Hindlimb muscle (tissue), 1 donor: ENCODE data around the gene NFATC4. TPM values are rescaled to one million over a fixed set of nuclear protein-coding genes. Genes with fewer than 3 reads are reported as not detected.
A peak's percentile ranks its signal among the peaks of the same experiment; 100 is the strongest.
"Not testable (repeated sequence)": the region's sequence is repeated elsewhere in the genome, so short reads cannot be mapped to it uniquely, and the experiment has no call there.

Experiments used
- DNase-seq: peaks from one replicate; pipeline ENCODE4 v3.0.0-alpha.2; 2013
- polyA plus RNA-seq: library from polyadenylated mRNA; unstranded; fragments of 120-200 nt; gene quantifications from one replicate; pipeline ENCODE4 v1.2.1, GENCODE V29; 2013; ENCODE audit not compliant: insufficient read length

The NFATC4 gene
- polyA plus RNA-seq, result 34.8 TPM

DNA sequence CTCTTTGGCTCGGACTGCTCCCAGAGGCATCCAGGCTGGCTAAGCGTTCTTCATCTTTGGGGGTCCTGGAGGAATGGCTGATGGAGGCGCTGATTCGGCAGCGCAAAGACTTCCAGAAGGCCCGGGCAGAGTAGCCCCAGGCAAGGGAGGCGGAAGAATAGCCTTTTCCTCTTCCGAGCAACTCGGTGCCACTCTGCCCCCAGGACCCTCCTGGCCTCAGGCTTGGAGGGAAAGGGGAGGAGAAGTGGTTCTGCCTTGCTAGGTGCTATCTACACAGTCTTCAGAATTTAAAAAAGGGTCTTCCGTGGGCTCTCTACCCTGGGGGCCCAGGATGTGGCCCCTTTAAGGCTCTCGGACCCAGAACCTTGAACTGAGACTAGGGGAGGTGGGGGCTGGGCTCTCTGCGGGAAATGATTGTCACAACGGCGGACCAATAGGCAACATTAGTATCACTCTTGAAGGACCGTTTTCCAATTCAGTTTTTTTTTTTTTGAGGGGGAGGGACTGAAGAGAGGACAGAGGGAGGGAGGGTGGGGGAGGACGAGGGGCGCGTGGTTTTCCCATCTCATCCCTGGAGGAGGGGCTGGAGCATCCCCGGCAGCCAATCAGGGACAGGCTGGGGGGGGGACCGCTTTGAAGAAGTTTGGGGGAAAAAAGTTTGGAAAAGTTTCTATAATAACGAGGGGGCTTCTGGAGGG is at the start of gene NFATC4:
Gene NFATC4 (plus strand): TSS at position 671 of the 698 bp plus-strand sequence. CDS start 157 bp downstream, outside the sequence.
- peak; percentile 92 for DNase-seq

DNA sequence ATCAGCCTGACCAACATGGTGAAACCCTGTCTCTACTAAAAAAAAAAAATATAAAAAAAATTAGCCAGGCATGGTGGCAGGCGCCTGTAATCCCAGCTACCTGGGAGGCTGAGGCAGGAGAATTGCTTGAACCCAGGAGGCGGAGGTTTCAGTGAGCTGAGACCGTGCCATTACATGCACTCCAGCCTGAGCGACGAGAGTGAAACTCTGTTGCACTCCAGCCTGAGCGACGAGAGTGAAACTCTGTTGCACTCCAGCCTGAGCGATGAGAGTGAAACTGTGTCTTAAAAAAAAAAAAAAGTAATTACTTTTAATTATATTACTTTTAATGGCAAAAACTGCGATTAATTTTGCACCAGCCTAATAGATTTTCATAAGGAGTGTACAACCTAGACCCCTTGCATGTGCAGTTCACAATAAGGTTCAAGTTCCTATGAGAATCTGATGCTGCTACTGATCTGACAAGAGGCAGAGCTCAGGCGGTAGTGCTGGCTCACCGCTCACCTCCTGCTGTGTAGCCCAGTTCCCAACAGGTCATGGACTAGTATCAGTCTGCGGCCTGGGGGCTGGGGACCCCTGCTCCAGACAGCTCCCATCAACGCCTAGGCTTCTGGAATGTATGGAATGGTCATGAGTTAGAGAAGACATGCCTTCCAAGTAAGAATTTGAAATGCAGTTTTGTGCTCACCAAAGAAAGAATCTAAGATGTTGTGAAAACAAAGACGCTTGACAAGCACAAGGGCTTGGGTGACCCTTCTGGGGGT is 46.6 kb upstream of the NFATC4 start:
- DNase-seq, result no peak

DNA sequence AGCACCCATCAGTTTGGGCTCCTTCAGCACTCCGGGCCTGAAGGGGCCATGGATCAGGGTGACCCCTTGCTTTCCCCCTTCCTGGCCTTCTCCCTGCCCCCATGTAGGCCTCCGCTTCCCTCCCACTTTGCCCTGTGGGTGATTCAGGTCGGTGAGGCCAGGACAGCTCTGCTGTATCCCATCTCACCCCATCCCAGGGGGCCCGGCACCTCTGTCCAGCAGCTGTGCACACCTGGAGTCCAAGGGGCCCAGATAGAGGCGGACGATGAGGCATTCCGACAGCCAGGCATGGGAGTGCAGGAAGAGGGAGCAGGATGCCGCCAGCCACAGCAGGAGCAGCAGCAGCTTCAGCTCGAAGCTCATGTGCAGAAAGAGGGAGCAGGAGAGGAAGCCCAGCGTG is 45.3 kb upstream of the NFATC4 start:
- DNase-seq, result no peak

DNA sequence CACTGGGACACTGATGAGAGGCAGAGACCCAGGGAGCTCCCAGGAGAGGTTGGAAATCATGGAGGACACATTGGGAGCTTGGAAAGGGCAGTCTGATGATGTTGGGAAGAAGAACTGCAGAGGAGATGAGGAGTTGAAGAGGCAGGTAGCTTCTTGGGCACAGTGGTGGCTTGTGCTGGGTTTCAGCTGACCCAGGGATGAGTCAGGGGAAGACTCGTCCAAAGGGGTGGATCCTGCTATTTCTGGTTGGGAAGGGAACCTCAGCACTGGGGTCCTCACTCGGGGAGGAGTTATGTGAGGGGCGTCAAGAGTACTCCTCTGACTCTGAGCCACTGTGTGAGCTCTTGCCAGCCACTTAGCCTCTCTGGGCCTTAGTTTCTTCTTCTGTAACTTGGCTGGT is 44.6 kb upstream of the NFATC4 start:
- DNase-seq, result no peak

DNA sequence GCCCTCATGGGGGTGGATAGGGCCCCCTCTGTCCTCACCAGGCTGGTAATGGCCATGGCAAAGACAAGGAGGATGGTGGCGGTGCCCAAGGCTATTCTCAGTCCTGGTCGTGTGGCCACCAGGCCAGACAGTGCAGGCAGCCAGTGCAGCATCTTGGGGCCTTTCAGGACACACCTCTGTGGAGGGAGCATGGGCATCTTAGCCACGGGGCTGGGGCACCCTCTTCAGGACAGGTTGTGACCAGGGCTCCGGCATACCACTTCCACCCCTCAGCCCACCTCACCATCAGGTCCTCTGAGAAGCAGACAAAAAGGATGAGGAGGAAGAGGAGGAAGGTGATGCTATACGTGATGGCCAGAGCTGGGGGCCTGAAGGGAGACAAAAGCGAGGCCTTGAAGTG is 44.0 kb upstream of the NFATC4 start:
- DNase-seq, result no peak

DNA sequence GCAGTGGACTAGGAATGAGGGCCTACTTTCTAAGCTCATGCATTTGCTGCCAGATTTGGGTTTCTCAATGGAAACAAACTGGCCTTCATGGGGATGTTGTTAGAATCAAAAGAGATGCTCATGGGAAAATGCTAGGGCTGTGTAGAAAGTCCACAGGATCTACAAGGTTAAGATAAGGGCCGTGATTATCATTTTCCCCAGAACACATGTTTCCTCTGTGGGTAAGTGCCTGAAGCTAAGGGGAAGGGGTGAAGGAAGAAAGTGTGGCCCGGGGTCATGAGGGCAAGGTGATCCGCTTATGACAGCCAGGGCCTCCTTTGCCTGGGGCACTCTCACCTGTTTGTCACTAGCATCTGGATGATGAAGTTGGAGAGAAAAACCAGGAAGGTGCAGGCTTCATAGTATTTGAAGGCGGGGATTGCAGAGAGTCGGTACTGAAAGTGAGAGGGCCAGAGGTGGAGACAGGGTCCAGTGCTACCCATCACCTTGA is 42.9 kb upstream of the NFATC4 start:
- DNase-seq, result no peak

DNA sequence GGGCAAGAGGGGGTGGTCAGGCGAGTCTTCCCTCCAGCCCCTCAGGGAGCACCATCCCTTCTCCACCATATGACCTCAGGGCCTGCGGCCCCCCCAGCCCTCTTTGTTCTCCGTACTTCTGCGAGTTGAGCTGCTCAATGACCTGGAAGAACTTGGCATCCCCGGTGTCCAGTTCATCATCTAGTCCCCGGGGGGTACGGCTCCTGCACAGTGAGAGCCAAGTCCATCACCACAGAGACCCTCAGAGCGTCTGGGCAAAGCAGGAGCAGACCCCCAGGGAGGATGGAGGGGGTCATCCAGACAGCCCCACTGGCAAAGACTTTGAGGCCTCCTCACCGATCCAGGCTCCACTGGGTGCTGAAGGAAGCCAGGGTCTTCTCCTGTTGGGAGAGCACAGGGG is 42.0 kb upstream of the NFATC4 start:
- DNase-seq, result no peak

DNA sequence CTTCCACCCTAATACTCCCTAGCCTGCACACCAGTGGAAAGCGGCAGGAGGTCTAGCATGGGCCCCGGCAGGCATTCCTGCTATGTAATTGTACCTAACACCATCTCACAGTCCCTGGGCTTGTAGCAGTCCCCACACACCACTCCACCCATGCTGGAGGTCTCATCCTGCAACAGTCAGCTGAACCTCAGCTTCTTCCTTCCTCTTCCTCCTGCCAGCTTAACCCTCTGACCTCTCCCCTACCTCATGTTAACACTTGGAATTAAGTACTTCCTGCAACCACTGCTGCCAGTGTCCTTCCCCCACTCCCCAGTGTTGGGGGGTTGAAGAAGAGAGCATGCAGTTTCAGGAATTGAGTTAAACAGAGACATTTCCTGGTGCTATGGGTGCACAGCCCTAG is 40.7 kb upstream of the NFATC4 start:
- no peak for DNase-seq

DNA sequence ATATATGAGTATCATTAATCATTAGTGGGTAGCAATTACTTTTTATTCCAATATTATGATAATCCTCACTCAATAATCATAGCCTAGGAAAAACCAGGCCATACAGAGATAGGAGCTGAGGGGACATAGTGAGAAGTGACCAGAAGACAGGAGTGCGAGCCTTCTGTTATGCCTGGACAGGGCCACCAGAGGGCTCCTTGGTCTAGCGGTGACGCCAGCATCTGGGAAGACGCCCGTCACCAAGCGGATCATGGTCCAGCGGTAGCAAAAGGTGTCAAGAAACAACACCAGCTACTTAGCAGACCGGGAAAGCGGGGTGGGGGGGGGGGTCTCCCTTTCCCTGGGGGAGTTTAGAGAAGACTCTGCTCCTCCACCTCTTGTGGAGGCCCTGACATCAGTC is 40.1 kb upstream of the NFATC4 start:
- not testable (repeated sequence) for DNase-seq

DNA sequence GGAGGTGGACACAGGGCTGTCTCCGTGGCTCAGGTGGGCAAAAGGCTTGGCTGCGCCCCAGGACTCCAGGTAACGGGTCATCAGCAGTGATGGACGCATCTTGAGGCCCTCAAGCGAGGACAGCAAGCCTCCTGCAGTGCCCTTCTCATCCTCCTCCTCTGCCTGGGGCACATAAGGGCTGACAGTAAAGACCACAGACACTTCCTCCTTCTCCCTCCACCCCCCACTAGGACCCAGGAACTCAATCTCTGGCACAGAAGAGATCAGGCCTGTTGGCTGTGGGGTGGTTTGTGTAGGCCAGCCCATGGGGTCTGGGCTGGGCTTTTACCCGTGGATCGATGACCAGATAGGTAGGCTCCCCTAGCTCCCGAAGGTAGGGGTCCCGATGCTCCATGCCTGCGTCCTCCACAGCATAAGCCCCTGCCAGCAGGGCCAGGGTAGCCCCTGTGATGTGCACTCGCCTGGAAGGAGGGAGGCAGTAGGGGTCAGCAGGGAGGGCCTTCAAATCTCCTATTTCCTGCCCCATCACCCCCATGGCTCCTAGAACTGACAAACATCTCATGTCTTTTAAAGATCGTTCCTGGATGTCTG is 38.8 kb upstream of the NFATC4 start:
- no peak for DNase-seq

DNA sequence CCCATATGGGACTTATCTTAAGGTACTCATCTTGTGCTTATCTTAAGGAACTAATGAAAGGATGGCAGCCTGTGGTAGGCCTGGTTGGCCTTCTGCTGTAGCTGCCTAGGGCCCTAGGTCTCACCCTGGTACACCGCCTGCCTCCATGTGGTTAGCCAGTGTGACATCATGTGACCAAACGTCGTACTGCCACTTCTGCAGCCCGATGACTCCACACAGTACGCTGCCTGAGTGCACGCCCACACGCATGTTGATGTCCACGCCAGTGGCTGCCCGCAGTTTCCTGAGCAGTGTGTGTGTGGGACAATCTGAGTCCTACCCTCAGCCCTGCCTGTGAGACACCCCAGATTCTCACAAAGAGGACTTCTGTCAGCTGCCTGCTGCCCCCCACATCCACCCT is 38.2 kb upstream of the NFATC4 start:
- no peak for DNase-seq

DNA sequence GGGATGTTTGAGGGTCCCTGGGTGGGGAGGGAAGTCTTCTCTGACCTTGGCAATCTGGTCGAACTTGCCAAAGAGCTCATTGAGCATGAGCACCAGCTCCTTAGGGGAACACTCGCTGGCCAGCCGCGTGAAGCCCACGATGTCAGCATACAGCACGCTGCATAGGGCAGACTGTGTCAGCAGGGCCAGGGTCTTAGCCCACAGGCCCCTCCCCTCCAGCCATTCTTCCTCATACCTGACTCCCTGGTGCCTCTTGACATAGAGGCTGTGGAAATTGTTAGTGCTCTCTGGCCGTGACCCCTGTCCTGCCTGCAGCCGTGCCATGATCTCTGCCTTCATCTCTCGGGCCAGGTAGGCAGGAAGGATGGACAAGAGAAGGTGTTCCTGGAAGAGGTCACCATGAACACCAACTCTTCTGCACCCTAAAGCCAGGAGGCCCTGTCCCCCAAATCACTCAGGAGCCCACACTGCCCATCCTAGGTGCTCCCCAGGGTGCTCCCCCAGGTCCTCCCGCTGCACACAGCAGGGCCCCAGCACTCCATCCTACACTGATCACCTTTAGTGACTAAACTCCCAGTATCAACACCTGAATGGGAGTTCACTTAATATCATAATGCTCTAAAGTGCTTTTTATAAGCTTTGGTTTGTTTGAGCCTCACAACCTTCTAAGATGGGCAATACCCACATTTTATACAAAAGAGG is 36.9 kb upstream of the NFATC4 start:
- DNase-seq, result no peak

DNA sequence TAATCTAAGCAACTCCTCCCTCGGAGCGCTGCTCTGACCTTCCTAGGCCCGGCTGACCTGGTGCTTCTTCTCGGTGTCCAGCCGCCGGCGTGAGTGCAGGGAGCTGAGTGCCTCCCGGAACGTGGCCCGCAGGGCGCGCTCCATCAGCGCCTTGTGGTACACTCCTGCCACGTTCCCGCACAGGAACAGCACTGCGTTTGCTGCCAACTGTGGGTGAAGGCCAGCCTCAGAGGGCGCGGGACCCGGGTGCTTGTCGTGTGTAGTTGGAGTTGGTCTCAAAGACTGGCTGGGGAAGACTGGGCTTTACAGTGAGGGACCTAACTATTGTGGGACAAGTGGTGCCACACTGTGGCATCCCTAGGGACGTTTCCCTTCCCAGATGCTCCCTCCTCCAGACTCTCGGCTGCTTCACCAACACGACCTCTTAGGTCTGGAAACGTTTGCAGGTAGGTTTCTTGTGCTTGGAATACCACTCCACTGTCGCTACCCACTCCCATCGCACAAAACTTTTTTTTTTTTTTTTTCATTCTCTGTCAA is 36.2 kb upstream of the NFATC4 start:
- no peak for DNase-seq

DNA sequence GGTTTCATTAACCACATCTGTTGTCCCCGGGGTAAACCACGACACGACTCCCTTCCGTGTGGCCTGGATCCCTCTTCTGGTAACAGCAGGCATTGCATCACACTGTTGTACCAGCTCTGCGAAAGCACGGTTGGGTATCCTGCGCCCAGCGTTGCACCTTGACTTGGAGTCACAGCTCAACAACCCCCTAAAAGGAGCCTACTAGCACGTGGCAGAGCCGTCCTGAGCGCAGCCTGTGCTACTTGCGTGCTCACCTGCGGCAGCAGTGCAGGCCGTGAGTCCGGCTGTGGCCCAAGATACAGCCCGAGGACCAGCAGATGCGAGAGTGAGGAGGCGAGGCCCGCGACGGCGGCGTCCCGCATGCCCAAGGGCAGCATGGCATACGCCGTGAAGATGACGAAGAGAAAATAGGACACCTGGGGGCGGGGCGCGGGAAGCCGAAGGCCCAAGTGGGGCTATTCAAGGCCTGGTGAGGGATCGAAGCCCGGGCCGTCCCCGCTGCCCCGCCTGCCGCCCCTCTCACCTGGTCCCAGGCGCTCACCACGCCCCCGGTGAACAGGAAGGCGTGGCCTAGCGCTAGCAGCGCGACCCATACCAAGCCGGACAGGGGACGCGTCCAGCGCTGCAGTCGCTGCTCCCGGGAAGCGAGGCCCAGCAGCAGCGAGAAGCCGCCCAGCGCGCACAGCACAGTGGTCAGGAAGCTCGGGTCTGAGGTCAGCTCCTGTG is 35.6 kb upstream of the NFATC4 start:
- no peak for DNase-seq

DNA sequence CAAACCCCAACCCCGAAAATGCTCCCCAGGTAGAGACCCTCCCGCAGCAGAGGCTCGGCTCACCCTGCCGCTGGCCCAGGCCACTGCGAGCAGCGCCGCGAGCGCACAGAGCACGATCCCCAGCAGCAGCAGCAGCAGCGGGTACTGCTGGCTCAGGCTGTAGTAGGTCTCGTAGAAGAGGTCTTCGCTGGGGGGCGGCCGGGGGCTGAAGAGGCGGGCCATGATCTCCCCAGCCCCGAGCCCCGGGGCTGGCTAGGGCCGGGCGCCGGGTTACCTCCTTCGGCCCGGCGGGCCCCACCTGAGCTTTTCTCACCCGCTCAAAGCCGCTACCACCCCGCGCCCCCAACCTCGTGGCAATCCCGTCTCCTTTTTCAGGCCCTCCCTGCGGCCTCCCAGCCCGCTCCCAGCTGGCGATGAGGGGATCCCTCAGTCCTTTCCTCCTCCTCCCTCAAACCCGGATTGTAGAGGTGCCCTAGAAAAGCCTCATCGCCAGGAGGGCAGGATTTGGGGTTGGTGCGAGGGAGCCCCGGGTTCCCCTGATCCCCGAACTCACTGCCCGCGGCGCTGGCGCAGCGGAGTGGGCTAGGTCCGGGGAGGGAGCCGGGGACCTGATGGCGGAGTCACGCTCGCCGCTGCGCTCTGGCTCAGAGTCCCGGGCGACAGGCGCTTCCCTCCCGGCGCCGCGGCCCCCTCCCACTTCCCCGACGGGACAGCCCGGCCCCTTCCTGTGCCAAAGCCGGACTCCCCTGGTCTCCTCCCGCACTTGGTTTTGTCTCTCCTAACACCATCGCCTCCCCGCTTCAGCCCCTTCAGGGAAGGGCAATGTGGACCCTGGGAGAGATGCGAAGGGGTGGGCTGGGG is 33.3 kb upstream of the NFATC4 start, which contains the start of gene ADCY4:
Gene ADCY4 (minus strand): TSS at position 641 of the 861 bp plus-strand sequence. CDS start 419 bp downstream, at position 222.
- no peak for DNase-seq

DNA sequence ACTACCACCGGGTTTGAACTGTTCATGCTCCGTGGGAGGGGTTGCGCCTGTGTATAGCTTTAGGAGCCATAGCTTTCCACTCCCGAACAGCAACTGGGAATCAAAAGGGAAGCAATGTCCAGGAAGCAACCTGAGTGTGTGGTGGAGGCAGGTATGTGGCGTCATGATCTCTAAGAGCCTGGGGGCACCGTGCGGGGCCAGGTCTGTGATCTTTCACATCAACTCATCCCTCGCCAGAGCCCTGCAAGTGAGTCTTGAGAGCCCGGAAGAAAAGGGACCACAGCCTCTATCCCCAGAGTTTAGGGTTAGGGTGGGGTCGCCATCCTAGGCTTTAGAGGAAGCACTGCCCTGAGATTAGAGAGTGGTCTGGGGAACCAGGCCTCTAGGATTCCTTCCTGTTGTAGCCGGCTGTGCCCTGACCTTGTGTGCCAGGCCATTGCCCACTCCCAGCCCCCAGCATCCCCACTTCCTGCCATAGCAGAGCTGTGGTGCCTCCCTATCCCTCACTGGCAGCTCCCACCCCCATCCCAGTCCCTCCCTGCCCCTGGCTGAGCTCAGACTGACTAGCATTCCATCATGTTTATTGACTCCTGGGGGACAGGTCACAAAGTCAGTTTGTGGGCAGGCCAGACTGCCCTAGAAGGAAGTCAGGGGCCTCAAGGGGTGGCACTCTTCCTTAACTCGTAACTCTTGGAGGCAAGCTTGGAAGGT is 32.4 kb upstream of the NFATC4 start:
- no peak for DNase-seq

DNA sequence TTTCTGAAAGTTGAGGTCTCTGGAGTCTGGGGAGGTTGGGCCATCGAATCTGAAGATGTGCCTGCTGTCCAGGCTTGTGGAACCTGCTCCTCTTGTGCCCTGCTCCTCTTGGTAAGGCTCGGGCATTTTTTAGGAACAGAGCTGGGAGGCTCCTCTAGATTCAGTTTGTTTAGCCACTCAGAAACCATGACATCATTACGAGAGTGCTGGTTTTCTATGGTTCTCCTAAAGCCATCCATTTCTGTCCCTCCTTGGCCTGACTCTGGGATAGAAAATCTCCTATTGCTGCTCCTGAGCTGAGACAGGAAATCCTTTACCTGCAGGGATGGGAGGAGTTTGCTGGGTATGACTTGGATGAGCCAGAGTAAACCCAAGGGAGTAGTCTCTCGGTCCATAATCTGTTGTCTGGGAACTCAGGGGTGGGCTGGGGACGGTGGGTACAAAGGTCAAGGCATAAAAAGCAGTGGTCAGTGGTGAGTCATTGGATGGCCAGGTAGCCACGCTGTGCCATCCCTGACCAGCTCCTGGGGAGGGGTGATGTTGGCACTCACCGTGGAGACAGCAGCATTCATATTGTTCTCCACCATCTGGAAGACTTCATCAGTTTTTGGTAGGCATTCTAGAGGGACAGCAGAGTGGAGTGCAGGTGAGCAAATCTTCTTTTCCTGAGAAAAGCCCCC is 30.7 kb upstream of the NFATC4 start:
- DNase-seq, result no peak

DNA sequence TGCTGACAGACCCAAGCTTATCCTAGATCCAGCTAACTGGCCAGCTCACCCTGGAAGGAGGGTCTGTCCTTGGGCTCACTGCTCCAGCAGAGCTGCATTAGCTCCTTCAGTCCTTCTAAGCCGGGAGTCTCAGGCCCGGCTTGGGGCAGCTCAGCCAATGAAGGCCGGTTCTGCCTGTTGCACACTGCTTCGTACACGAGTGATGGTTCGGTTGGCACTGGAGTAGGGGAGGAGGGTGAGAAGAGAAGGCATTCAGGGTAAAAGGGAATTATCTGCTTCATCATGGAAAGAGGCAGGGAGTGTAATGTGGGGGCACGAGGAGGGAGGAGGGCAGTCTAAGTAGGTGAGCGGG is 30.2 kb upstream of the NFATC4 start:
- no peak for DNase-seq

DNA sequence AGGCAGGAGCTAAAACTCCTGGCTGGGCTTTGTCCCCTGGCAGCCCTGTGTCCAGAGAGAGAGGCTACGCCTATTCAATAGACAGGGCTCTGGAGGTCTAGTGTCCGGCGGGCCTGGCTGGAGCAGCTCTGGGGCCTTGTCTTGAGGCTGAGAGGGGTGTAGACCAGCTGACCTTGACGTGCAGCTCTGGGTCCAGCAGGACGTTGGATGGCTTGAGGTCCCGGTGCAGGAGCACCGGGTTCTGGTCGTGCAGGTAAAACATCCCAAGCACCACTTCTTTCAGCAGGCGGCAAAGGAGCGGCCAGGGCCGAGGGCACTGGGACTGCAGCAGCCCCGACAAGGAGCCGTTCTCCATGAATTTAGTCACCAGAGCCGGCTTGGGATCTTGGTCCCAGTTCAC is 29.1 kb upstream of the NFATC4 start:
- no peak for DNase-seq
